NCI-H748 (cell line): Measurements from ENCODE around the gene SCN2B.

Experiments used
- DNase-seq: peaks from one replicate; lab custom pipeline; 2025; ENCODE audit not compliant: unreplicated experiment; lab: John Stamatoyannopoulos, UW

The SCN2B gene

DNA sequence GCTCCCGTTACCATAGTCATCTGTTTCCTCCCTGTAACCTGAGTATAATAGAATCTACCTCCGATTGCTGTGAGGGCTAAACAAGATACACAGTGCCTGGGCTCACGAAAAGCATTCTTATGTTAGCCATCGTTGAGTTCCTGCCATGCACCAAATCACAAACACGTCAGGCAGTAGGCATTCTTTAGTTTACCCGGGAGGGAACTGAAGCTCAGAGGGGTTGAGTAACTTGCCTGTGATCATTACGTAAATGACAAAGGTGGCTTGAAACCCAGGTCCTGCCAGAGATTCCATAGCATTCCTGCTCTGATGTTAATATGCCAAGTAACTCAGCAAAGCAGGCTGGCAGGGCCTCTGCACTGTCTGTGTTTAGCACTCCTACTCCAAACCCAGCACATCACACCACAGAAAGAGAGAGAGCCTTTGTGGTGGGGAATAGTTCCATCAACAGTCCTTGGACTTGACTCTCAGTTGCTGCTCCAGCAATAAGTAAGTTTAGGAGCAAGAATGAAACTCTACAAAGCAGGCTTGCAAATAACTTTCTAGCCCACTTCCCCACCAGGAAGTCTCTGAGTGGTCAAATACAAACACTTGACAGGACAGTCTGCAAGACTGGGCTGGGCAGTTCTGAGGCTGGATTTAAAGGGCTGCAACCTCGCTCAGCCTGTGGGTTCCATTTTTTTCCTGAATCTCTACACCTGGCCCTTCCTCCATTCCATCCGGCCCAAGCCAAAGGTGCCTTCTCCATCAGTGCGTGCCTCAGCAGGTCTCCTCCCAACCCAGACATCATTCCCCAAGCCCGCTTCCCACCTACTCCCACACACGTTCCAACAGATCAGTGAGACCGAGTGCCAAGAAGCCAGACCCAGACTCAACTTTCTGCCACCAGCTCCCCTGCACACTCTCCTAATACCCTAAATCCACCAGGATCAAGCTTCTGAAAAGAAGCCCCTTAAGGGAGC, 1.1 kb downstream of the SCN2B start:
- no peak for DNase-seq

DNA sequence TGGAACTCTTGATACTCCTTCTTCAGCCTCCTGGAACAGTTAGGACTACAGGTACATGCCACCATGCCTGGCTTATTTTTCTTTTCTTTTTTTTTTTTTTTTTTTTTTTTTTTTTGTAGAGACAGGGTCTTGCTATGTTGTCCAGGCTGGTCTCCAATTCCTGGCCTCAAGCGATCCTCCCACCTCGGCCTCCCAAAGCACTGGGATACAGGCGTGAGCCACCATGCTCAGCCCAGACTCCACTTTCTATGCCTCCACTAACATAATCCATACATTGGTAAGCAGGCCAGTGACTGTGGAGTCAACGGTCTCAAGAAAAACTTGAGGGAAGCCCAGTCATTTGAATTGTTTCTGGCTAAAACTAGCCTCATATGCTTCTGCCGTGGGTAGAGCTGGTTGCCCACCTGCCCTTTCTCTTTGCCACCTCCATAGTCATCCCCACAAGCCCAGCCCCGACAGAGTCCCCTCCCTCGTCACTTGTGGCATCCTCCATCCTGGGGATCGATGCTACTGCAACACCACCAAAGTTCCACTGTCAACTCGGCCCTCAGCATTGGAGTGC, 2.4 kb downstream of the SCN2B start:
- no peak for DNase-seq

DNA sequence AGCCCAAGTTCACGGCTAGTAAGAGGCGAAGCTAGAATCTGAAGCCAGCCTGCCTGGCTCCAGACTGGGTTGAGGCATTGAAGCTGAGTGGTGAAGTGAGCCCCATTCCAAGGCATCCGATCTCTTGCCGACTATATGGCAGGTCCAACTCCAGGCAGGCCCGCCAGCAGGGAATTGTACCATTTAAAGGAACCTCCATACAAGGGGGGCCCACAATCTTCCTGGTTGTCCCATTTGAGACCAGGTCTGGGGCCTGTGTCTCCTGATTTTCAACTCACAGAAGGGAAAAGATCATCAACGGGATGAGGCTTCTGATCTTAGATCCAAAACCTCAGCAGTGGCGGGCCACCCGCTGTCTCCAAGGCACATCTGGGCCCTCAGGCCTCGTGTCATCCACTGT, 4.1 kb downstream of the SCN2B start:
- DNase-seq, result no peak

DNA sequence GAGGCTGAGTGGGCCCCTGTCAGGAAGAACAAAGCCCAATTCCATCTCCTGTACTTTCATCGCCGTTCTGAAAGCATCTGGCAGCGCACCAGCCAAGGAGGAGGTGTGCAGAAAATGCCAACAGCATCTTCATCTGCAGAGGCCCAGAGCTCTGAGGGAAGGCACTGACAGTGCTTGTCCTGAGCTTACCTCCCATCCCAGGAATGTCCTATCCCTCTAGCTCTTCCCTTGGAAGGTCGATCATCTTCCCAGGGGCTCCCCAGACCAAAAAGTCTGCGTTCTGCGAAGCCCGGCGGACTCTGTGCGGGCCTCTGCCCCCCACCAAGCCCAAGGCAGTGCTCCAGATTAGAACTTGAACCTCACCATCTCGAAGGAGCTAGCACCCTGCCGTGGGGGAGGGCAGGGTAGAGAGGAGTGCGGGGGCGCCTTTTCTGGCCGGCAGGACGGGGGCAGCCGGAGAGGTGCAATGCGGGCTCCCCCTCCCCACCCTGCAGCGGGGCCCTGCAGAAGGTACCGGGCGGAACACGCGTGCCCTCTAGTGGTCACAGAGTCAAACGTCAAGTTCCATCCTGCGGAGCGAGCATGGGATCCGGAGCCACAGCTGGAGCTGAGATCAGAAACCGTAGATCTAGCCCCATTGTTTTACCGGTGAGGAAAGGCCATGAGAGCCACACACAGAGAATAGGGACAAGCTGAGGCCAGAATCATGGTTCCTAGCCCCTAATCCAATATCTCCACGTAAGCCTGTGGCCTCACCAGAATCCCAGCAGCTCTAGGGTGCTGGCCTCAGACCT, 5.0 kb downstream of the SCN2B start:
- DNase-seq, result peak; percentile 52

DNA sequence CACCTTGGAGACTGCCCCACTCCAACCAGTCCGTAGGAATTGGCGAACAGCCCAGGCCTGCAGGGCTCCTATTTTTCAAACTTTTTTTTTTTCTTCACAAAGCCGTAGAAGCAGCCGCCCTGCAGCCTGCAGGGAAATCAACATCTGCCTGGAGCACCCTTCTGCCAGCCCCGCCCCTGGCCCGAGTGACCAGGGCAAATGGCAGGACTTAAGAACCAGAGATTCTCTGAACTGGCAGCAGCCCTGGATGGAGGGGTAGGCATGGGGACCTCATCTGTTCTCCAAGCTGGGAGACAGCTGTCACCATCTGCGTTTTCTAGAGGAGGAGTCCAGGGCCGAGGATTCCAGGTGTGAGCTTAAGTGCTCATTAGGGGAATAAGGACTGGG, 5.6 kb downstream of the SCN2B start:
- peak; percentile 11 for DNase-seq

DNA sequence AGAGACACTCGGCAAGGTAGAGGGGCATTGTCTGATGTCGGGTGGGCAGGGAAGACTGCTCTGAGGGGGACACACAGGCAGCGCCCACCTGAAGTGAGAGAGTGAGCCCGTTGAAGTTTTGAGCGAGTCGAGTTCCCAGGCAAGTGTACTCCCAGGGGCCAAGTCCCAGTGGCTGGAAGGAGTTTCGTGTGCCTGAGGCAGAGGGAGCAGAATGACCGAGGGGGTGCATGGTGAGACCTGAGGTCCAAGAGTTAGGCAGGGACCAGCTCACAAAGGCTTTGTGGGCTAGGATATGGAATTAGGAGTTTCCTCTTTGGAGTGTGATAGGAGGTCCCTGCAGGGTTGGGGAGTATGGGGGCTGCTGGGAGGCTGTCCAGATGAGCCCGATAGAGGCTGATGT, 6.2 kb downstream of the SCN2B start:
- DNase-seq, result no peak

DNA sequence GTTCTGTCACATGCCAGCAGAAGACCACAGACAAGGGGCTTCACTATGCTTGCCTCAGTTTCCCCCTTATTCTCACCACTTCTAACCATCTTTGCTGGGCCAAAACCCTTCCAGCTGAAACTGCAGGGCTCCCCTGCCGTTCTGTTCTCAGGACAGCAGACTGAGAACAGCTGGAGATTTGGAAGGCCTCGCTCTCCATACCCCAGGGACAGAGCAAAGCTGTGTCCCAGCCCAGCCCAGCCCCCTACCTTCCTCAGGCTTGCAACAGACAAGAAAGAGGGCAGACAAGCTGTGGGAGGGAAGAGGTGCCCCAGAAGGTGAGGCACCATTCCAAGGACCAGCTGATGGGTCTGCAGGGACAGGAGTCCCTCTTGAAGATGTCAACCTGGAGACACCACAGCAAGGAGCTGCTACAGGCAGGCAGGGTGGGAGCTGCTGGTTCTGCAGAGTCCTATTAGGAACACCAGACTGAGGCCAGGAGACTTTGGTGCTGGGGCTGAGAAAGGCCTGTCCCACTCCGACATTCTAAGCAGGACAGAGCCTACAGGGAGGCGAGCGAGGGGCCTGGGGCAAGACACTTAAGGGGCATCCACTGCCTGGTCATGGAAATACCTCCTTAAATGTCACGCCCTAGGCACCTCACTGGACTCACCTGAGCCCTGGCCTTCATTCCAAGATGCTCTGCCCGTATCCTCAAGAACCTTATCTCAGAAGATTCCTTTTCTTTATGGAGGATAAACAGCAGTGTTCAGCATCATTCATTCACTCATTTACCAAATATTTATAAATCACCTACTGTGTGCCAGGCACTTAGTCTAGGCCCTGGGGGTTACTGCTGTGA, 6.9 kb downstream of the SCN2B start:
- no peak for DNase-seq

DNA sequence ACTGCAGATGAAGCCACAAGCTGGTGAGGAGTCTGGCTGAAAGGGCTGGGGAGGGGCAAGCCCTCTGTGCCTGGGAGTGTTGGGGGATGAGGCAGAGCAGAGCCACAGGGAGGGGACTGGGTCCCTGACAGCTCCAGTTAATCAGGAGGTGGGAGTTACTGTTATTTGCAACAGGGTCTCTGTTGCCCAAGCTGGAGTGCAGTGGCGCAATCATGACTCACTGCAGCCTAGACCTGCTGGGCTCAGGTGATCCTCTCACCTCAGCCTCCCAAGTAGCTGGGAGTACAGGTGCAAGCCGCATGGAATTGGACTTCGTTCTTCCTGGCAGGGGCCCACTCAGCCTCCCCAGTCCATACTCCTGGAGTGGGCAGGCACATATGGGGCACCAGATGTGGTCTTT, 7.7 kb downstream of the SCN2B start:
- DNase-seq, result no peak

DNA sequence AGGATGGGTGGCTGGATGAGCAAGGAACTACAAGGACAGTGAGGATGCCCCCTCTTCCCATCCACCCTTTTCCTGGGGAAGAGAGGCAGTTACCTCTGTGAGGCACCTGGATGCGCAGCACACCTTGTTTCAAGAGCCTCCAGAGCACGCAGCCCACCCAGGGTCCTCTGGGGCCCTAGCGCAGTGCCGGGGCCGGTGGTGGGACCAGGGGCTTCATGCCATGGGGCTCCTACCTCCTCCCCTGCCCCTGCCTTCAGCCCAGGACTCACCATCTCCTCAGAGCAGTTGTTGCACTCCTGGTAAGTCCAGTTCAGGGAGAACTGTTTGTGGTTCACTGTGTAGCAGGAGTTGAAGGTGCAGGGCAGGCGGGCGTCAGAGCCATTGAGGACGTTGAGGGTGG, 8.1 kb downstream of the SCN2B start:
- DNase-seq, result no peak

DNA sequence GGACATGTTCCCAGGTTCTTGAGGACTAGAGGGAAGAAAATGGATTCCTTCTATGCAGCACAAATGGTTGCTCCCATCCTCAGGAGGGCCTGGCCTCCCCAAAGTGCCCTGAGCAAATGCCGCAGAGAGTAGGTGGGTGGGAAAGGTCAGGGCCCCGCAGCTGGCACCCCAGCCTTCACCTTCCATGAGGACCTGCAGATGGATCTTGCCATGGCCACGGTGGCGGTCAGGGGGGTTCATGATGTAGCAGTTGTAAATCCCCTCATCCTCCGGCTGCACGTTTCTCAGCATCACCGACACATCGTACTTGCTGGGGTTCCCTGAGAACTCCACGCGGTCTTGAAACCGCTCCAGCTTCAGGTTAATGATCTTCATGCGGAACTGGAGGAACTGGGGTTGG, 8.5 kb downstream of the SCN2B start:
- no peak for DNase-seq

DNA sequence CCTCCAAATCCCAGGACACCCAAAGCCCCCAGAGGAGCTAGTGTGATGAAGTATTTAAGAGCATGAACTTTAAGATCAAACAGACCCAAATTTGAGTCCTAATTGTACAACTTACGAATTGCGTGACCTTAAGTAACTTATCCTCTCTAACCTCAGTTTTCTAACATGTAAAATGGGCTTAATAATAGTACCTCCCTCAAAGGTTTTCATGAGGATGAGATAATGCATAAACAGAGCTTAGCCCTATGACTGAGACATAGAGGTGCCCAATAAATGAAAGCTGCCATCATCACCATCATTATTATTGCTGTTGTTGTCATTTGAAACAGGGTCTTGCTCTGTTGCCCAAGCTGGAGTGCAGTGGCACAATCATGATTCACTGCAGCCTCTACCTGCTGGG, 9.2 kb downstream of the SCN2B start:
- no peak for DNase-seq

DNA sequence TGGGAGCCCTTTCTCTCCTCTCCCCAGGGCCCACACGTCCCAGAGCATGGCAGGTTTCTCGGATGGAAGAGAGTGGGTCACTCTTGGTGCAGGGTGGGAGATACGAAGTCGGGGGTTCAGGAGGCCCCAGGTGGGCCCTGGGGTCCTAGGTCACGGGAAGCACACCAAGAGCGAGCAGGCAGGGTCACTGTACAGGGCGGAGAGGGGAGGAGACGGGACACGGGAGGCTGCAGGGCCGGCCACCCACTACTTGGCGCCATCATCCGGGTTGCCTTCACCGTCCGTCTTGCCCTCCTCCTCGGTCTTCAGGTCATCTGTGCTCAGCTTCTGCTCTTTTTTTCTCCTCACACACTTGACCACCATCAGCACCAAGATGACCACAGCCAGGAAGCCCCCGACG, 9.8 kb downstream of the SCN2B start:
- DNase-seq, result no peak

DNA sequence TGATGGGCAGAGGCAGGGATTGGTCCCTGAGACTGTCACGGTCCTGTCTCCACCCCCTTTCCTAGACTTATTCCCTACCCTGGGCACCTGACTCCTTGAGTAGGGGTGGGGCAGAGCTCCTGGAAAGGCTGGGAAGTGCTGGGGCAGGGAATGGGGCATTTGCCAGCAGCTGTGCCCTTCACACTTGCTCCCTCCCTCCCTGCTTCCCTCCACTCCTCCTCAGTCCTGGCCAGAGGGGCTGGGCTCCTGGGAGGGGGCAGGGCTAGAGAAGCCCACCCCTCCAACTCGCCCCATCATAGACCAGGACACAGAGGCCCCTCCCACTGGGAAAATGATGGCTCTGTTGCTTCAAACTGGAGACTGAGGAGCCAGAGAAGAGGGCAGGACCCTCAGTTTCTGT, 11.6 kb downstream of the SCN2B start:
- no peak for DNase-seq

DNA sequence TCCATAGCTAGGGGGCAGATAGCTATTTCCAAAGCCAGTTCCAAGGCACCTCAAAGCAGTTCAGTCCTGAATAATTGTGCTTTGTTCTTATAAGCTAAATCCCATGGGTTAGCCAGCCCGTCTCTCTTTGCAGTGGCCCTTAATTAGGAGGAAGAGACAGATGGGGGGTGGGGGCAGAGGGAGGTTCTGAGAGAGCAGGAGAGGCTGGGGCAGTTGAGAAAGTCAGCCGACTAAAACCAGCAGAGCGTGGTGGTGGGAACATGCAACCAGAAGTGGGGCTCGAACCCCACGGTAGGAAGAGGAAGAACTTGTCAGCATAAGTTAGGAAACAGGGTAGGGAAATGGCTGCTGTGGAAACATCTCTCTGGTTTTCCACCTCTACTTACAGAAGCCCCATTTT, 12.9 kb downstream of the SCN2B start:
- DNase-seq, result no peak

DNA sequence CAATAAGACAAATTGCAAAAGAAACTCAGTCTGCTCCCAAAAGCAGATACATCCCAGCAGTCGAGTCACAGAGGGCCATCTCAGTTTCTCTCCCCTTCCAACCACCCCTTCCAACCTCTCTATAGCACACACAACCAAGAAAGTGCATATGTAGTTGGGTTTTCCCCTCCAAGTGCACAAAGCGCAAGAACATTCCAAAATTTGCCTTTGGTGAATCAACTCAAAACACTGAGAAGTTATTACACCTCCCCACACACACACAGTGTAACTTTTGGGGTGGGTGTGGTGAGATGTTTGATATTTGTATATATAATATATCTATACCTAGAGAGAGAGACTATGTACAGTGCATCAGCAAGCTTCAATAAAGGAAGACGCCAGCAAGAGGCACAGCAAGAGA, 13.6 kb downstream of the SCN2B start:
- DNase-seq, result no peak

DNA sequence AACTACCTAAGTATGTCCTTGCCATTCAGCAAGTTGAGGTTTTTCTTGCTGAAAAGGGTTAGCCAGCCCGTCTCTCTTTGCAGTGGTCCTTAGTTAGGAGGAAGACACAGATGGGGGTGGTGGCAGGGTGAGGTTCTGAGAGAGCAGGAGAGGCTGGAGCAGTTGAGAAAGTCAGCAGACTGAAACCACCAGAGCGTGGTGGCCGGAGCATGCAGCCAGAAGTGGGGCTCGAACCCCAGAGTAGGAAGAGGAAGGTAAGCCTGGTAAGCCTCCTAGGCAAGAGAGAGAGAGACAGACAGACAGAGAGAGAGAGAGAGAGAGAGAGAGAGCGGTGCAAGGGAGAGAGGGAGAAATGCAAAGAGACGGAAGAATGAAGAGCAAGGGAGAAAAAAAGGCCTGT, 14.7 kb downstream of the SCN2B start:
- DNase-seq, result no peak

DNA sequence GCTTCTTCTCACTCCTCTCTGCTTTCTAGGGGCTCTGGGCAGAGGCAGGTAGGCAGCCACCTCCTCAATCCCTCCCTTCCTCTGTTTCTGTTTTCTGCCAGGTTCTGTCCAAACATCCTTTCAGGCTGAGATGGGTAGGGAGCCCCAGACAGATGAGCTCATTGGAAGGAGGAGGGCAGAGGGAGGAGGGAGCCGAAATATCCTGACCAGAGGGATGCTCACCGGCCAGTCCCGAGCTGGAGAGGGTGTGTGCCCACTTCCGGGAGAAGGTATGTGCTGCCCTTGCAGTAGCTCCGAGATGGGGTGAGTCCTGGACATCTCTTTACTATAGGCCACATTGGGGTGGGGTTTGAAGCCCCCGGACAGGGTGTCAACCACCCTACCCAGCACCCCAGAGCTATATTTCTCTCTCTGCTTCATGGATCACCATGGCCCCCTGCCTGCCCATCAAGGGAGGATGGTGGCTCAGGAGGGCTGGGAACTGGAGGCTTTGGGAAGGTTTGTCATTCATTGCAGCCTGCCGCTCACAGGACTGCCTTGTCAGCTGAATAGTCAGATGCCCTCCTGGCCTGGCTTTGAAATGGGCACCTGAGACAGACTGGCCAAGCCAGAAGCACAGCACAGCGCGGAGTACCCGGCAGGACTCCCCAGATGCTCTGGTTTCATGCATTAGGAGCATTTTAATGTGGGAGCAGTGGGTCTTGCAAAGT, 19.1 kb downstream of the SCN2B start:
- no peak for DNase-seq

DNA sequence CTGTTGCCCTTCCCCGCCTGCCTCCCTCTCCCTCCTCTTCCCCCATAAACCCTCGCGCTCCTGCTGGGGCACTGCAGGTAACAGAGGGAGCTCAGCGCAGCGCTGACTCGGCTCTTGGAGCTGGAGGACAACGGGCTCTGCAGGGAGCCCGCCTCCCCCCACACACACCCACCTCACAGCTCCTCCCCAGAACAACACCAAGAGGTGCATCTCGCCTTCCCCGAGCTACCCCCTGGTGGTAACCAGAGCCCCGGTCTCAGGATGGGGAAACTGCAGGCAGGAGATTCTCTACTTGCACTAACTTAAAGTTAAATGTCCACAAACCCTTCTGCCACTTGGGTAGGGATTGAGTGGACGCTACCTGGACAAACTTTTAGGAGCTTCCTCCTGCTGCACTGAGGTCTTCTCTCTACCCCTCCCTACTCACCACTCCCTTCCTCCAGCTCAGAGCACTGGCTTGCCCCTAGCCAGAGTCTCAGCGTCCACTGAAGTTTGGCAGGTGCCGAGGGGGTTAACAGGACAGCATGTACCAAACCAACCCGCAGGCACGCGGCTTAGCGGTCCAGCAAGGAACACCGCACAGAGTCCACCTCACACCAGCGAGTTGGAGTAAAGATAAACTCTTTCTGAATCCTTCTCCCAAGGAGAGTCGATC, 19.8 kb downstream of the SCN2B start:
- peak; percentile 7 for DNase-seq

DNA sequence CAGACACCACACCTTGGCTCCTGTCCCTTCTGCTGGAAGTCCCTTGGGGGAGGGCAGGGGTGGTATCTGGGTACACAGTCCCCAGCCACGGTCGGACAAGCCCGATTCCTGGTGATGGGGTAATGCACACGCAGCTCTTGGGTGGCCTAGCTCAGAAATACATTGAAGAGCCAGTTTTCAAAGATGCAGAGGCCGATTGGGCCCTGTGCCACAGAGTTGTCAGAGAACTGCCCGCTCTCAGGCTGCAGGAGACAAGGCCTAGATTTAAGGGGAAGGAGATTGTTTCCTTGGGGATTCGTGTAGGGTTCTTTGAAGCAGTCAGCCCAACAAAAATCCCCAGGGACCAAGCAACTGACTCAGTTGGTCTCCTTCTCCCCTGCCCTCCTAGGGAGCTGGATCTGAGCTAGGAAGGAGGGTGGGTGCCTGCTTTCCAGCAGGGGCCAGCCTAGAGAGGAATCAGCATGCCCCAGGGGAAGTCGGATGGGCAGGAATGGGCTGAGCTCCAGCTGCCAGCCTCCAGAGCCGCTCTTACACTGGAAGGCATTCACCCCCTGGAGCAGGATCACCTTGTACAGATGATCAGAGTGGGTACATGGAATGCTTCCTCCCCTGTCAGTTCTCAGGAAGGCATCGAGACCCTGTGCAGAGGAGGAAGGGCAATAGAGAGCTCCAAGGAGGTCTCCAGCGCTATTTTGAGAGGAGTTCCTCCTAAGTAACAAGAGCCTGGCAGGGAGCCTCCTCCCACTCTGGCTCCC, 20.5 kb downstream of the SCN2B start:
- no peak for DNase-seq
